GM21528 (cell line): Measurements from ENCODE around the gene TMEM14A.
A peak's percentile ranks its signal among the peaks of the same experiment; 100 is the strongest.

Experiments used
- ATAC-seq: cut with Tn5 transposase; IDR thresholded peaks from one replicate; pipeline ENCODE4 v1.9.1; 2021; ENCODE audit warnings: mild to moderate bottlenecking, moderate library complexity; ENCODE audit not compliant: unreplicated experiment, low FRiP score

TMEM14A gene

GRCh38 chr6:52670502-52671409 lies at the start of gene TMEM14A:
TMEM14A (plus strand) TSS chr6:52671113; CDS start chr6:52677103, 5,990 bp downstream.
- peak; percentile 96 for ATAC-seq

- ATAC-seq = no peak
Measured at GRCh38 chr6:52621631-52622030, 49.3 kb upstream of the TMEM14A start.

- no peak for ATAC-seq
Measured at GRCh38 chr6:52622810-52623209, 48.1 kb upstream of the TMEM14A start.

GRCh38 chr6:52632011-52632410 lies 38.9 kb upstream of the TMEM14A start:
- ATAC-seq = no peak

- no peak for ATAC-seq
Measured at GRCh38 chr6:52634211-52634610, 36.7 kb upstream of the TMEM14A start.

GRCh38 chr6:52635049-52635577 lies 35.8 kb upstream of the TMEM14A start:
- no peak for ATAC-seq

- ATAC-seq = no peak
Measured at GRCh38 chr6:52636830-52637229, 34.1 kb upstream of the TMEM14A start.

- ATAC-seq = no peak
Measured at GRCh38 chr6:52639493-52639892, 31.4 kb upstream of the TMEM14A start.

GRCh38 chr6:52640170-52640569 lies 30.7 kb upstream of the TMEM14A start:
- ATAC-seq = no peak

- ATAC-seq = no peak
Measured at GRCh38 chr6:52640916-52641315, 30.0 kb upstream of the TMEM14A start.

- no peak for ATAC-seq
Measured at GRCh38 chr6:52641388-52641787, 29.5 kb upstream of the TMEM14A start.

- ATAC-seq = no peak
Measured at GRCh38 chr6:52641826-52642225, 29.1 kb upstream of the TMEM14A start.

- no peak for ATAC-seq
Measured at GRCh38 chr6:52642368-52642767, 28.5 kb upstream of the TMEM14A start.

GRCh38 chr6:52643158-52643557 lies 27.8 kb upstream of the TMEM14A start:
- no peak for ATAC-seq

GRCh38 chr6:52644253-52644652 lies 26.7 kb upstream of the TMEM14A start:
- no peak for ATAC-seq

- ATAC-seq = no peak
Measured at GRCh38 chr6:52645976-52646375, 24.9 kb upstream of the TMEM14A start.

GRCh38 chr6:52647199-52647598 lies 23.7 kb upstream of the TMEM14A start:
- no peak for ATAC-seq

- no peak for ATAC-seq
Measured at GRCh38 chr6:52649536-52650160, 21.3 kb upstream of the TMEM14A start.

- ATAC-seq = no peak
Measured at GRCh38 chr6:52650941-52651340, 20.0 kb upstream of the TMEM14A start.

GRCh38 chr6:52653151-52653550 lies 17.8 kb upstream of the TMEM14A start:
- no peak for ATAC-seq

- no peak for ATAC-seq
Measured at GRCh38 chr6:52654007-52654406, 16.9 kb upstream of the TMEM14A start.

GRCh38 chr6:52654592-52654991 lies 16.3 kb upstream of the TMEM14A start:
- no peak for ATAC-seq
